Keratinocyte (primary cell): ENCODE results near the gene UGT2B10. TPM values are rescaled to one million over a fixed set of nuclear protein-coding genes. Genes with fewer than 3 reads are reported as not detected.
"Not testable (repeated sequence)": the region's sequence is repeated elsewhere in the genome, so short reads cannot be mapped to it uniquely, and the experiment has no call there.

Source experiments
- DNase-seq: peaks from one replicate; pipeline ENCODE4 v3.0.0-alpha.2; 2011; ENCODE audit warnings: low read depth, missing footprints, low spot score
- FAIRE-seq: peaks from 2 replicates; lab custom pipeline; 2011; peaks lifted over from hg19 to GRCh38; lab: Jason Lieb, UNC
- H2AFZ ChIP-seq: 2 replicates; pipeline ENCODE4 v1.6.0; 2012; ENCODE audit warnings: low read length, control low read depth, inconsistent platforms; ENCODE audit not compliant: control insufficient read depth
- H3K27ac ChIP-seq: 2 replicates; pipeline ENCODE4 v1.5.1; 2011; ENCODE audit warnings: low read length; ENCODE audit not compliant: control insufficient read depth, insufficient read depth
- H3K27me3 ChIP-seq: 3 replicates; pipeline ENCODE4 v1.6.0; 2011; ENCODE audit warnings: low read length; ENCODE audit not compliant: control insufficient read depth, insufficient read depth; ENCODE audit errors: extremely low read depth
- H3K36me3 ChIP-seq, 2 experiments: 2 replicates in 1 of 2; 3 replicates in 1 of 2; pipeline ENCODE4 v1.5.1; 2011; ENCODE audit warnings: low read length in 2 of 2, mild to moderate bottlenecking in 1 of 2; ENCODE audit not compliant: control insufficient read depth in 2 of 2, insufficient read depth in 2 of 2; ENCODE audit errors: extremely low read depth in 1 of 2
- H3K4me1 ChIP-seq: 3 replicates; pipeline ENCODE4 v1.5.1; 2011; ENCODE audit warnings: low read length; ENCODE audit not compliant: control insufficient read depth, insufficient read depth; ENCODE audit errors: extremely low read depth
- H3K4me2 ChIP-seq: 3 replicates; pipeline ENCODE4 v1.6.0; 2011; ENCODE audit warnings: low read depth, low read length; ENCODE audit not compliant: control insufficient read depth, insufficient read depth; ENCODE audit errors: extremely low read depth
- H3K4me3 ChIP-seq, 3 experiments: fragments of 200-600 bp in 1 of 3; sonication (generic) in 1 of 3; 2 replicates in 2 of 3; 3 replicates in 1 of 3; pipeline ENCODE4 v1.5.1; 2011 to 2016; ENCODE audit warnings: low read length in 3 of 3, mild to moderate bottlenecking in 3 of 3, control low read depth in 2 of 3, inconsistent platforms in 1 of 3, low read depth in 1 of 3, mixed read lengths in 1 of 3, mixed run types in 1 of 3, moderate library complexity in 1 of 3; ENCODE audit not compliant: control insufficient read depth in 2 of 3, insufficient read depth in 2 of 3; ENCODE audit errors: extremely low read depth in 1 of 3
- H3K79me2 ChIP-seq: 2 replicates; pipeline ENCODE4 v1.6.0; 2012; ENCODE audit warnings: low read length; ENCODE audit not compliant: control insufficient read depth, insufficient read depth
- H3K9ac ChIP-seq: 3 replicates; pipeline ENCODE4 v1.6.0; 2011; ENCODE audit warnings: low read length; ENCODE audit not compliant: control insufficient read depth, insufficient read depth; ENCODE audit errors: extremely low read depth
- H3K9me1 ChIP-seq: 3 replicates; pipeline ENCODE4 v1.6.0; 2011; ENCODE audit warnings: low read length; ENCODE audit not compliant: control insufficient read depth, insufficient read depth; ENCODE audit errors: extremely low read depth
- H3K9me3 ChIP-seq: 2 replicates; pipeline ENCODE4 v1.5.1; 2012; ENCODE audit warnings: low read depth, low read length; ENCODE audit not compliant: control insufficient read depth
- H4K20me1 ChIP-seq: 3 replicates; pipeline ENCODE4 v1.6.0; 2011; ENCODE audit warnings: low read length; ENCODE audit not compliant: control insufficient read depth, insufficient read depth; ENCODE audit errors: extremely low read depth
- CTCF ChIP-seq, 3 experiments: IDR thresholded peaks in 1 of 3; conservative IDR thresholded peaks in 1 of 3; optimal IDR thresholded peaks in 1 of 3; 2 replicates in 2 of 3; 3 replicates in 1 of 3; pipeline versions ENCODE3 to v1.5.1; 2011; ENCODE audit warnings: low read length in 3 of 3, mild to moderate bottlenecking in 3 of 3, moderate library complexity in 2 of 3, control low read depth in 1 of 3, inconsistent platforms in 1 of 3; ENCODE audit not compliant: insufficient read depth in 2 of 3; ENCODE audit errors: extremely low read depth in 1 of 3
- EZH2 ChIP-seq: IDR thresholded peaks from one replicate; pipeline ENCODE4 v1.6.1; 2012; ENCODE audit warnings: inconsistent platforms, mild to moderate bottlenecking, low read length, moderate library complexity
- dilution Hi-C: fragments of 300-500 bp; cut with MboI; formaldehyde crosslinking; loops from one replicate; pipeline ENCODE4 v1.7.0; 2020; ENCODE audit warnings: low sequenced_read_pairs; ENCODE audit not compliant: extremely low pct_ligation_motif_present
- polyA minus RNA-seq, 3 experiments: library from RNA; depleted of rRNA, polyadenylated mRNA; stranded (reverse); fragments of >200 nt; gene quantifications; 1 replicate in 1 of 3; 2 replicates in 1 of 3; 3 replicates in 1 of 3; pipeline ENCODE4 v1.2.3, GENCODE V29; 2011
- polyA plus RNA-seq, 5 experiments: library from polyadenylated mRNA; depleted of rRNA in 3 of 5; stranded (reverse) in 3 of 5; stranded (forward) in 1 of 5; unstranded in 1 of 5; fragments of >200 nt; gene quantifications; 1 replicate in 1 of 5; 2 replicates in 3 of 5; 3 replicates in 1 of 5; pipeline versions ENCODE4 v1.2.1 to v1.2.3, GENCODE V29; 2011 to 2012; ENCODE audit warnings: missing spikeins in 2 of 5, low read depth in 1 of 5, low replicate concordance in 1 of 5

Gene UGT2B10
- polyA plus RNA-seq (not detected in 3 replicates), polyA minus RNA-seq (not detected in 3 replicates)
- polyA plus RNA-seq (2011; ENCODE audit: low read depth), result not detected
- polyA plus RNA-seq (2011; cell fraction: cytosol; rRNA removed), result not detected in 2 replicates
- polyA plus RNA-seq (2011; cell fraction: nucleus; rRNA removed), result not detected in 2 replicates
- not detected in 2 replicates for polyA plus RNA-seq (2012; ENCODE audit: low replicate concordance)
- not detected for polyA minus RNA-seq (2011; cell fraction: cytosol; rRNA and poly(A)+ RNA removed)
- not detected in 2 replicates for polyA minus RNA-seq (2011; cell fraction: nucleus; rRNA and poly(A)+ RNA removed)

DNA sequence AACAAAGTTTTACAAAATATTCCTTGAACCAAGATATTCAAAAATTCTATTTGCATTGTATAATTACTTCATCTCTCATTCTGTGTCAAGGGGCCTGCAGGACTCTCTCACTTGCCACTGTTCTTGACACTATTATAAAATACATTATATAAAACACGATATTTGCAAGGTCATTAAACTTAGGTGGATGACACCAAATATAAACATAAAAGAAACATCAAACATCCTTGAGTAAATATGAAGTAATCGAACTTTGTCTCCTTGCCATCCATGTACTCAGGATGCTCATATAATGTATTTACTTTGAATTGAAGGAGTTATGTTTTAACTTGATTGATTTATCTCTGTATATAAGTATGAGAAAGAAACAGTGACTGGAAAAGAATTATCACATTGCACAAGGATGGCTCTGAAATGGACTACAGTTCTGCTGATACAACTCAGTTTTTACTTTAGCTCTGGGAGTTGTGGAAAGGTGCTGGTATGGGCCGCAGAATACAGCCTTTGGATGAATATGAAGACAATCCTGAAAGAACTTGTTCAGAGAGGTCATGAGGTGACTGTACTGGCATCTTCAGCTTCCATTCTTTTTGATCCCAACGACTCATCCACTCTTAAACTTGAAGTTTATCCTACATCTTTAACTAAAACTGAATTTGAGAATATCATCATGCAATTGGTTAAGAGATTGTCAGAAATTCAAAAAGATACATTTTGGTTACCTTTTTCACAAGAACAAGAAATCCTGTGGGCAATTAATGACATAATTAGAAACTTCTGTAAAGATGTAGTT is at the start of gene UGT2B10:
Gene UGT2B10, plus strand, starts transcription at position 378 of the 793 bp plus-strand sequence. Its CDS starts 26 bp downstream, at position 404.
- FAIRE-seq, dilution Hi-C loops, H3K27ac ChIP-seq: not testable (repeated sequence)

DNA sequence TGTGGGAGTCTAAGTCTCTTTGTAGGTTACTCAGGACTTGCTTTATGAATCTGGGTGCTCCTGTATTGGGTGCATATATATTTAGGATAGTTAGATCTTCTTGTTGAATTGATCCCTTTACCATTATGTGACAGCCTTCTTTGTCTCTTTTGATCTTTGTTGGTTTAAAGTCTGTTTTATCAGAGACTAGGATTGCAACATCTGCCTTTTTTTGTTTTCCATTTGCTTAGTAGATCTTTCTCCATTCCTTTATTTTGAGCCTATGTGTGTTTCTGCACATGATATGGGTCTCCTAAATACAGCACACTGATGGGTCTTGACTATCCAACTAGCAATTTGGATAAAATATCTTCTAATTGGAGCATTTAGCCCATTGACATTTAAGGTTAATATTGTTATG is 44.0 kb upstream of the UGT2B10 start:
- dilution Hi-C loops, H3K4me3 ChIP-seq, H3K4me1 ChIP-seq, H2AFZ ChIP-seq, H3K27me3 ChIP-seq, H4K20me1 ChIP-seq, H3K4me2 ChIP-seq, H3K9ac ChIP-seq, DNase-seq, FAIRE-seq, H3K9me1 ChIP-seq, H3K27ac ChIP-seq, H3K79me2 ChIP-seq, H3K9me3 ChIP-seq, H3K36me3 ChIP-seq: not testable (repeated sequence)

More for the DNA sequence above, at the start of gene UGT2B10:
- not testable (repeated sequence) for H3K79me2 ChIP-seq, H3K27me3 ChIP-seq, H3K9me1 ChIP-seq, H4K20me1 ChIP-seq, H3K9me3 ChIP-seq, H2AFZ ChIP-seq, H3K4me2 ChIP-seq, H3K4me3 ChIP-seq, DNase-seq, H3K36me3 ChIP-seq, H3K9ac ChIP-seq, H3K4me1 ChIP-seq

DNA sequence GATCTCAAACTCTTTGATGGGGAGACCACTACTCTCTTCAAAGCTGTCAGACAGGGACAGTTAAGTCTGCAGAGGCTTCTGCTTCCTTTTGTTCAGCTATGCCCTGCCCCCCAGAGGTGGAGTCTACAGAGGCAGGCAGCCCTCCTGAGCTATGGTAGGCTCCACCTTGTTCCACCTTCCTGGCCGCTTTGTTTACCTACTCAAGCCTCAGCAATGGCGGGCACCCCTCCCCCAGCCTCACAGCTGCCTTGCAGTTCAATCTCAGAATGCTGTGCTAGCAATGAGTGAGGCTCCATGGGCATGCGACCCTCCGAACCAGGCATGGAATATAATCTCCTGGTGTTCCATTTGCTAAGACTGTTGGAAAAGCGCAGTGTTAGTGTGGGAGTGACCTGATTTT is 42.1 kb upstream of the UGT2B10 start:
- Histone ChIP-seq H3K4me2 (no peak overlapping the region), H3K36me3 (no peaks in the 10 kb centered on the region), H4K20me1 (no peaks in the 10 kb centered on the region), H3K9ac (no peak overlapping the region), H3K9me3 (no peaks in the 10 kb centered on the region), H3K27ac (no peak overlapping the region), H3K79me2 (no peaks in the 10 kb centered on the region), H2AFZ (no peak overlapping the region), H3K4me3 (no peak overlapping the region), H3K27me3 (no peaks in the 10 kb centered on the region), H3K4me1 (no peaks in the 10 kb centered on the region), H3K9me1 (no peaks in the 10 kb centered on the region)
- TF ChIP-seq CTCF (optimal IDR thresholded peaks at IDR 0.05 in 1 of 3, IDR thresholded peaks at IDR 0.05 in 1 of 3, conservative IDR thresholded peaks at IDR 0.05 in 1 of 3; ENCODE audit: extremely low read depth in 1 of 3, insufficient read depth in 2 of 3, low read length in 3 of 3) (no peak), EZH2 (no peak)
- dilution Hi-C loops, result no loop called here
- FAIRE-seq, result no peak
- no peak for DNase-seq
